HFF-Myc (cell line): ENCODE data around the gene LYL1.
"Not testable (repeated sequence)": the region's sequence is repeated elsewhere in the genome, so short reads cannot be mapped to it uniquely, and the experiment has no call there.

Experiments
- DNase-seq: peaks from one replicate; pipeline ENCODE4 v3.0.0-alpha.2; 2011; ENCODE audit warnings: low read depth; ENCODE audit errors: extremely low read depth
- H3K4me3 ChIP-seq: replicated peaks from 2 replicates; pipeline ENCODE4 v1.5.1; 2011; ENCODE audit warnings: low read depth, mild to moderate bottlenecking, control low read depth, low read length
- TF ChIP-seq, protein P1 (sequence below): IDR thresholded peaks from 2 replicates; pipeline ENCODE4 v1.5.1; 2012; ENCODE audit warnings: mild to moderate bottlenecking, low read depth, low read length, control low read depth; ENCODE audit errors: missing control alignments

LYL1 gene

DNA sequence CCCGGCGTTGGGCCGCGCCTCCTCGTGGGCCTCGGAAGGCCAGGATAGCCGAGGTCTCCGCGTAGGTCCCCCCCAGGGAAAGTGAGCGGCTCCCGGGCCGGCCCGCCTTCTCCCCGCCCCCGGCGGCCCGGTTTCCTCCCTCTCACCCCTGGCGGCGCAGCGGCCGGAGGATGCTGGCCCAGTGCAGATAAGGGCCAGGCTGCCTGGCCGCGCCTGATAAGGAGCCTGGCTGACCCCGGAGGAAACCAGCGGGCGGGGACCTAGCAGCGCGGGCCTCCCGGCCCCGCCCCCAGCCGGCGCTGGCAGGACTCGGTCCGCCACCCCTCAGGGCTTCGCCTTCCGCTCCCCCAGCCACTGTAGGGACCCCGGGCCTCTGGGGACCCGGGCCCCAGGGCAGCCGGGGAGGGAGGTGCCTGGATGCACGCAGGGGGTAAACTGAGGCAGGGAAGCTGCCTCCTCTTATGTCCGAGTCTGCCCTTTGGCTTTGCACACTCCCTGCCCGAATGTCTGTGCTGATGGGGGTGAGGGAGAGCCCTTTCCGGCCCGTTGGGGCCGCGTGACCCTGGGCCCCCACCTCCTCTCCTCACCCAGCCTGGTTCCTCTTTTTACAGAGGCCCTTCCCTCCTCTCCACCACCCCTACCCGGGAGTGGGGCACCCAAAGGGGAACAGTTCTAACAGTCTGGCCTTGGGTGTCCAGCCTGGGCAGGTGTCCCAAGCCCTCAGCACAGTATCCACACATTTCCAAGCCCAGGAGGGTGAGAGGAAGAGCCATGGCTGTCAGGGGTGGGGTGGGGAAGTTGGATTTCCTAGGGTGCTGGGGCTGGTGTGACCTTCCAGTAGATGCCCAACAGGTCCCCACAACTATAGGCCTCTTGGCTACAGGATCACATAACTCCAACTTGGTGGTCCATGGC is at the start of gene LYL1:
Gene LYL1 (minus strand): TSS at position 193 of the 915 bp plus-strand sequence. CDS start 1,687 bp downstream, outside the sequence.
- no peak for DNase-seq
- TF ChIP-seq, protein P1, sequence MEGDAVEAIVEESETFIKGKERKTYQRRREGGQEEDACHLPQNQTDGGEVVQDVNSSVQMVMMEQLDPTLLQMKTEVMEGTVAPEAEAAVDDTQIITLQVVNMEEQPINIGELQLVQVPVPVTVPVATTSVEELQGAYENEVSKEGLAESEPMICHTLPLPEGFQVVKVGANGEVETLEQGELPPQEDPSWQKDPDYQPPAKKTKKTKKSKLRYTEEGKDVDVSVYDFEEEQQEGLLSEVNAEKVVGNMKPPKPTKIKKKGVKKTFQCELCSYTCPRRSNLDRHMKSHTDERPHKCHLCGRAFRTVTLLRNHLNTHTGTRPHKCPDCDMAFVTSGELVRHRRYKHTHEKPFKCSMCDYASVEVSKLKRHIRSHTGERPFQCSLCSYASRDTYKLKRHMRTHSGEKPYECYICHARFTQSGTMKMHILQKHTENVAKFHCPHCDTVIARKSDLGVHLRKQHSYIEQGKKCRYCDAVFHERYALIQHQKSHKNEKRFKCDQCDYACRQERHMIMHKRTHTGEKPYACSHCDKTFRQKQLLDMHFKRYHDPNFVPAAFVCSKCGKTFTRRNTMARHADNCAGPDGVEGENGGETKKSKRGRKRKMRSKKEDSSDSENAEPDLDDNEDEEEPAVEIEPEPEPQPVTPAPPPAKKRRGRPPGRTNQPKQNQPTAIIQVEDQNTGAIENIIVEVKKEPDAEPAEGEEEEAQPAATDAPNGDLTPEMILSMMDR: no peak
- no peak within 1 kb of the TSS; the same call in 1 of the 2 replicates for H3K4me3 ChIP-seq

DNA sequence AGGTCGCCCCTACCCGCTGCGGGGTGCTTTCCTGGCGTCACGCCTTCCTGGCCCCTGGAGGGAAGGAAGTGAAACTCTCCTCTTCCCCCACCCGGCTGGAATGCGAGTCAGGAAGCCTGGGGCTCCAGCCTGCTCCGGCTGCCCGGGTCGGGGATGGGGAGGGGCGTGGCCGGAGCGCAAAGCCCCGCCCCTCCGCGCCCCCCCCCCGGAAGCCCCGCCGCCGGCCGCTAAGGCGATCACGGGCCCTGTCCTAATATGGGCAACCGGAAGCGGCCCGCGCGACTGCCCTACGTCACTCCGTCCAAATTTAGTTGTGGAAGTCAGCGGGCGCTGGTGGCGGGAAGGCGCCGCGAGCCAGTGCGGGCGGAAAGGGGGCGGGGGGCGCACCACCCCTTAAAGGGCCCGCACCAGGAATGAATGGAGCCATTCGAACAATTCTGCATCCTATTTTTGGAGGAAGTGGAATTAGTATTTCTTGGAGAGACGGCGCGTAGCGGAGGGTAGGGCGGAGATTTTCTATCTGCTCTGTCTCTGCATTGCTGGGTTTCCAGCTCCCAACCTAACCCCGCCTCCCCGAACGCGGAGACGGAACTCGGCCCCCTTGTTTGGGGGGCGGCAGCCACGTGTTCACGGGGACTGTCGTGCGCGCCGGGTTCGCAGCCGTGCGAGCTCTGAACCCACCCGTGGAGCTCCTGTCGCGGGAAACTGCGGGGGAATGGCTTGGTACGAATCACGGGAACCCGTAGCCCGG is 49.1 kb upstream of the LYL1 start:
- TF ChIP-seq, protein P1: no peak
- H3K4me3 ChIP-seq: peak overlapping the region; percentile 98
- no peak for DNase-seq

DNA sequence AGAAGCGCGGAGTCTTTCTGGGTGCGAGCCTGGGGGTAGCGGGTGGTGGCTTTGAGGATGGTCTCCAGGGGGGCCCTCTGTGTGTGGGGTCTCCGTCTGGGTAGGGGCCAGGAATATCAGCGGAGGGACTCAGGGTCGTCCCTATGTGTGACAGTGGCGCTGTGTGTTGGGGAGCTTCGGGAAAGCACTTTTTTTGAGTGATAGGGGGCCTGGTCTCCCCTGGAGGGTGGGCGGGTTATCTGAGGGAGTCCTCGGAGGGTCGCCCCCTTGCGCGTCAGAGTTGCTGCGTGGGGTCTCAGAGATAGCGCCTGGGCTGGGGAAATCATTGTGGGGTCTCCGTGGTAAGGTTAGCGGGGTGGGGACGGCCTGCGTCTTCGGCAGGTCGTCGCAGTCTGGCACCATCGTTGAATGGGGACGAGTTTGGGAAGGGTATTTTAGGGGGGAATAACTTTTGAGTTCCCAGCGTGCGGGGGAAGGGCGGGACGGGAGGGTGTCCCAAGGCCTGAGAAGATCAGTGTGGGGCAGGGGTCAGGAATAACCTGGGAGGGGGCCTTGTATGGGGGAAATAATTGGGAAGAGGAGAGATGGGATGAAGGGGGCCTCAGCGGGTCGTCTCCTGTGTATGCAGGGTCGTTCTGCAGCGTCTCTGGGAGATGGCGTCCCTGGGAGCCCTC is 48.4 kb upstream of the LYL1 start:
- TF ChIP-seq, protein P1: no peak
- no peak for DNase-seq
- H3K4me3 ChIP-seq: peak overlapping the region; percentile 69

DNA sequence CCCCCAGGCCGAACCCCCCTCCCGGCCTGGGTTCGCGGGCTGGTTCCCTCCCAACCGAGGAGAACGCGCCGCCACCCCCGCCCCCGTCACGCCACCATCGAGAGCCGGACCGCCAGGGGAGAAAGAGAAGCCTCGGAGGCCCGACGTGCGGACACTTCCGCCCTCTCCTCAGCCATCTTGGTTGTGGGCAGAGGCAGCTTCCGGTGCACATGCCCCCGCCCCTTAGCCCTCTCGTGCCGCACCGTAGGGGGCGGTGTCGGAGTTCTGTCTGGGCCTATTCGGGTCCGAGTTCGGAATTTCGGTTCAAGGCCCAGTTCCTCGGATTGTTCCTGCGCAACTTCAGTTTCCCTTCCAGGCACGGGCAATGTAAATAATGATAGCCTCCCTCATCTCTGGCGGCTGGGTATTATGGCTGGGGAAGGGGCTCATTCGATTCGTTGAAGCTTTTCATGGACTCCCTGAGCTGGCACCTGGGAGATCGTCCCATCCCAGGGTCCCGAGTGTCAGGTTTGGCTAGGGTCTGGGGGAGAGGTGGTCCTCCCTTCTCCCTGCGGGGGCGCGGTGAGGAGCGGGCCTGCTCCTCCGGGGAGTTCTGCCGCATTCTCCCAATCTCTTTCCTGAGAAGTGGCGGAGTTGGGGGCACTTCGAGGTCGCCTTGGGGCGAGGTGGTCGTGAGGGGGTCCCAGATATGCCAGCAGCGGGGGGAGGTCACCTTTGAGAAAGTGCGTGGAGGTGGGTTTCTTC is 47.7 kb upstream of the LYL1 start, which contains the start of the genes IER2 and STX10:
Gene IER2 (plus strand): TSS at position 225 of the 744 bp plus-strand sequence. CDS start 2,776 bp downstream, outside the sequence.
Gene STX10 (minus strand): TSS at position 189 of the 744 bp plus-strand sequence. CDS start 202 bp downstream, outside the sequence.
- TF ChIP-seq, protein P1: peak; percentile 58
- DNase-seq: no peak
- peak within 1 kb of the TSS; percentile 69 for H3K4me3 ChIP-seq

DNA sequence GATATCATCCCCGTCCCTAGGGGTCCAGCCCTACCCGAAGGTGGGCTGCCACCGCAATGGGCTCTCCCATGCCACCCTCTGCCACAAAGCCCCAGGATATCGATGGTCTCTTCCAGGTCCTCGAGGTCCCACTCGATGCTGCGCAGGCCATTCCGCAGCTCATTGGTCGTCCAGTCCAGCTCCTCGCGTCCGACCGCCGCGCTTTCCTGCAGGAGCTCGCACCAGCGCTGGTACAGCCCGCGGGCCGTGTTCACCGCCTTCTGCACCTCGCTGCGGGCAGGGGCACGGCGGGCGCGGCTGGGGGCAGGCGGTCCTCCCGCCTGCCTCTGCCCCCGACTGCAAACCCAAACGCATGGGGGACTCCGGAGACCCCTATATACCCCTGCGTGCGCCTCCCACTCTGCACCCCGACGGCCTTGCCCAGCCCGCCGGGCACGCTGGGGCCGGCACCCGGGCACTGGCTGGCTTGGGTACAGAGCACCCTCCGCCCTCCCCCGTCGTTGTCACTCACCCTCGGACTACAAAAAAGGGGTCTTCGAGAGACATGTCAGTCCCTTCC is 47.0 kb upstream of the LYL1 start:
- peak overlapping the region; percentile 69 for H3K4me3 ChIP-seq
- DNase-seq: no peak
- TF ChIP-seq, protein P1: no peak

DNA sequence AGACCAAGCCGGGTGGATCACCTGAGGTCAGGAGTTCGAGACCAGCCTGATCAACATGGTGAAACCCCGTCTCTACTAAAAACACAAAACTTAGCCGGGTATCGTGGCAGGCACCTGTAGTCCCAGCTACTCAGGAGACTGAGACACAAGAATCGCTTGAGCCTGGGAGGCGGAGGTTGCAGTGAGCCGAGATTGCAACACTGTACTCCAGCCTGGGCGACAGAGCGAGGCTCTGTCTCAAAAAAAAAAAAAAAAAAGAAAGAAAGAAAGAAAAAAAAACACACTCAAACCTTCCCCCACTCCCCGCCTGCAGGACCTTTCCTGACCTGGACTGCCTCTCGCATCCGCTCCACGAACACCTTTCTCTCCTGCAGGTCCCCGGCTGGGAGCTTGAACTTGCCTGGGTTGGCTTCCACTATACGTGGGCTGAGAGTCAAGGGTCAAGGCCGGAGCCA is 46.5 kb upstream of the LYL1 start:
- DNase-seq: not testable (repeated sequence)
- peak overlapping the region; percentile 69 for H3K4me3 ChIP-seq
